ENCODE data around the gene LBX1. TPM values are rescaled to one million over a fixed set of nuclear protein-coding genes. Genes with fewer than 3 reads are reported as not detected.

The LBX1 gene
- polyA plus RNA-seq, 1 donor from 2014 or later: not detected

DNA sequence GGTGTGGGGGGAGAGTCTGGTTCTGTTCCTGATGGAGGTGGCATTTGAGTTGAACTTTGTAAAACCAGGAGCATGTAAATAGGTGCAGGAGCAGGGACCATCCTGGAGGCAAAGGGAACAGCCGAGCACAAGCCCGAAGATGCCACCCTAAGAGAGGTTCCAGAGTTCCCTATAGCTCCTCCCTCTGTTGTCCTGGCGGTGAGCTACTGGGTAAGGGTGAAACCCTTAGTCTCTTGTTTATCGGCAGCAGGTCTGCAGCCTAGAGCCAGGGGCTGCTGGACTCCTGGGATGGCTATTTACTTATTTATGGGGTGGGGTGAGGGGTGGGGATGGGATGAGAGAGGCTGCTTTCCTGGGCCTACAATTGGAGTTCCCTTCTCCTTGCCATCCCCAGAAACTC is 6.5 kb upstream of the LBX1 start:
- Histone ChIP-seq H3K4me2 (ENCODE audit: low read length) (no peak overlapping the region), H3K9me3 (ENCODE audit: low read length) (no peaks in the 10 kb centered on the region), H2AFZ (ENCODE audit: low read depth, low read length) (no peak overlapping the region), H4K20me1 (ENCODE audit: insufficient read depth) (no peaks in the 10 kb centered on the region), H3K4me3 (ENCODE audit: low read length) (no peak overlapping the region), H3K36me3 (ENCODE audit: insufficient read depth, low read length) (no peaks in the 10 kb centered on the region), H3K27me3 (ENCODE audit: insufficient read depth, low read depth, low read length) (peaks cover 100% of the 10 kb centered on the region), H3F3A (ENCODE audit: insufficient read depth, low read length, poor library complexity, severe bottlenecking) (no peaks in the 10 kb centered on the region), H3K79me2 (replicated peaks; ENCODE audit: insufficient read depth, low read length) (no peaks in the 10 kb centered on the region), H3K27ac (ENCODE audit: low read length) (no peak overlapping the region), H3K9me2 (ENCODE audit: insufficient read depth, low read length) (no peaks in the 10 kb centered on the region), H3K9ac (ENCODE audit: low read length) (no peak overlapping the region)
- TF ChIP-seq, protein P1, sequence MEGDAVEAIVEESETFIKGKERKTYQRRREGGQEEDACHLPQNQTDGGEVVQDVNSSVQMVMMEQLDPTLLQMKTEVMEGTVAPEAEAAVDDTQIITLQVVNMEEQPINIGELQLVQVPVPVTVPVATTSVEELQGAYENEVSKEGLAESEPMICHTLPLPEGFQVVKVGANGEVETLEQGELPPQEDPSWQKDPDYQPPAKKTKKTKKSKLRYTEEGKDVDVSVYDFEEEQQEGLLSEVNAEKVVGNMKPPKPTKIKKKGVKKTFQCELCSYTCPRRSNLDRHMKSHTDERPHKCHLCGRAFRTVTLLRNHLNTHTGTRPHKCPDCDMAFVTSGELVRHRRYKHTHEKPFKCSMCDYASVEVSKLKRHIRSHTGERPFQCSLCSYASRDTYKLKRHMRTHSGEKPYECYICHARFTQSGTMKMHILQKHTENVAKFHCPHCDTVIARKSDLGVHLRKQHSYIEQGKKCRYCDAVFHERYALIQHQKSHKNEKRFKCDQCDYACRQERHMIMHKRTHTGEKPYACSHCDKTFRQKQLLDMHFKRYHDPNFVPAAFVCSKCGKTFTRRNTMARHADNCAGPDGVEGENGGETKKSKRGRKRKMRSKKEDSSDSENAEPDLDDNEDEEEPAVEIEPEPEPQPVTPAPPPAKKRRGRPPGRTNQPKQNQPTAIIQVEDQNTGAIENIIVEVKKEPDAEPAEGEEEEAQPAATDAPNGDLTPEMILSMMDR (IDR thresholded peaks at IDR 0.05; ENCODE audit: poor library complexity, severe bottlenecking): no peak
- TF ChIP-seq POLR2AphosphoS5 (IDR thresholded peaks at IDR 0.05) (no peak), EP300 (conservative IDR thresholded peaks at IDR 0.05; ENCODE audit: poor library complexity, severe bottlenecking) (no peak), SMC3 (conservative IDR thresholded peaks at IDR 0.05; ENCODE audit: poor library complexity) (no peak), EZH2 (IDR thresholded peaks at IDR 0.05; ENCODE audit: borderline replicate concordance, insufficient read depth, low read length, poor library complexity, severe bottlenecking) (no peak), RAD21 (conservative IDR thresholded peaks at IDR 0.05) (no peak), MXI1 (conservative IDR thresholded peaks at IDR 0.05; ENCODE audit: poor library complexity, severe bottlenecking) (no peak)

DNA sequence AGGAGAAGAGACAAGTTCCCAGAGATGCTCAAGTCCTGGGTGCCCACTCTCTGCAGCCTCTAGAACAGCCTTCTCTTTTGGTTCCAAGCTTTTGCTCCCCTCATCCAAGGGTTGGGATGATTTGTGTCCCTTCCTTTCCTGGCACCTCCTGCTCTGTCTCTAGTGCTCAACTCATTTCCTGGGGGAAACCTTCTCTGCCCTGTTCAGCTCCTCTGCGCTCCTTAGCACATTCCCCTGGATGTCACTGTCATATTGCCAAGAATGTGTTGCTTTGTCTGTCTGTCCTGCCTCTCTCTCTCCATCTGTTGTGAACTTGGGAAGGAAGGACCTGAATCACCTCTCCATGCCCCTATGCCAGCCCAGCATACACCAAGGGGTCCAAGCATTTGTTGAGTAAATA is 5.1 kb upstream of the LBX1 start:
- TF ChIP-seq TAF1 (IDR thresholded peaks at IDR 0.05; ENCODE audit: low read depth): no peak
- TF ChIP-seq MXI1 (conservative IDR thresholded peaks at IDR 0.05; ENCODE audit: poor library complexity, severe bottlenecking): no peak
- TF ChIP-seq, protein P2, sequence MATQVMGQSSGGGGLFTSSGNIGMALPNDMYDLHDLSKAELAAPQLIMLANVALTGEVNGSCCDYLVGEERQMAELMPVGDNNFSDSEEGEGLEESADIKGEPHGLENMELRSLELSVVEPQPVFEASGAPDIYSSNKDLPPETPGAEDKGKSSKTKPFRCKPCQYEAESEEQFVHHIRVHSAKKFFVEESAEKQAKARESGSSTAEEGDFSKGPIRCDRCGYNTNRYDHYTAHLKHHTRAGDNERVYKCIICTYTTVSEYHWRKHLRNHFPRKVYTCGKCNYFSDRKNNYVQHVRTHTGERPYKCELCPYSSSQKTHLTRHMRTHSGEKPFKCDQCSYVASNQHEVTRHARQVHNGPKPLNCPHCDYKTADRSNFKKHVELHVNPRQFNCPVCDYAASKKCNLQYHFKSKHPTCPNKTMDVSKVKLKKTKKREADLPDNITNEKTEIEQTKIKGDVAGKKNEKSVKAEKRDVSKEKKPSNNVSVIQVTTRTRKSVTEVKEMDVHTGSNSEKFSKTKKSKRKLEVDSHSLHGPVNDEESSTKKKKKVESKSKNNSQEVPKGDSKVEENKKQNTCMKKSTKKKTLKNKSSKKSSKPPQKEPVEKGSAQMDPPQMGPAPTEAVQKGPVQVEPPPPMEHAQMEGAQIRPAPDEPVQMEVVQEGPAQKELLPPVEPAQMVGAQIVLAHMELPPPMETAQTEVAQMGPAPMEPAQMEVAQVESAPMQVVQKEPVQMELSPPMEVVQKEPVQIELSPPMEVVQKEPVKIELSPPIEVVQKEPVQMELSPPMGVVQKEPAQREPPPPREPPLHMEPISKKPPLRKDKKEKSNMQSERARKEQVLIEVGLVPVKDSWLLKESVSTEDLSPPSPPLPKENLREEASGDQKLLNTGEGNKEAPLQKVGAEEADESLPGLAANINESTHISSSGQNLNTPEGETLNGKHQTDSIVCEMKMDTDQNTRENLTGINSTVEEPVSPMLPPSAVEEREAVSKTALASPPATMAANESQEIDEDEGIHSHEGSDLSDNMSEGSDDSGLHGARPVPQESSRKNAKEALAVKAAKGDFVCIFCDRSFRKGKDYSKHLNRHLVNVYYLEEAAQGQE (IDR thresholded peaks at IDR 0.05; ENCODE audit: borderline replicate concordance): no peak
- TF ChIP-seq POLR2AphosphoS5 (IDR thresholded peaks at IDR 0.05): no peak
- TF ChIP-seq EZH2 (IDR thresholded peaks at IDR 0.05; ENCODE audit: borderline replicate concordance, insufficient read depth, low read length, poor library complexity, severe bottlenecking): no peak
- TF ChIP-seq, protein P1 (IDR thresholded peaks at IDR 0.05; ENCODE audit: poor library complexity, severe bottlenecking): no peak
- Histone ChIP-seq H3K9me2 (ENCODE audit: insufficient read depth, low read length) (no peaks in the 10 kb centered on the region), H3K4me3 (ENCODE audit: low read length) (no peak overlapping the region), H3K4me2 (ENCODE audit: low read length) (no peak overlapping the region), H3K27ac (ENCODE audit: low read length) (no peak overlapping the region), H3K79me2 (replicated peaks; ENCODE audit: insufficient read depth, low read length) (no peaks in the 10 kb centered on the region), H3K9me3 (ENCODE audit: low read length) (no peaks in the 10 kb centered on the region), H3K36me3 (ENCODE audit: insufficient read depth, low read length) (no peaks in the 10 kb centered on the region), H3F3A (ENCODE audit: insufficient read depth, low read length, poor library complexity, severe bottlenecking) (no peaks in the 10 kb centered on the region), H2AFZ (ENCODE audit: low read depth, low read length) (no peak overlapping the region), H3K27me3 (ENCODE audit: insufficient read depth, low read depth, low read length) (peaks cover 100% of the 10 kb centered on the region), H4K20me1 (ENCODE audit: insufficient read depth) (no peaks in the 10 kb centered on the region), H3K9ac (ENCODE audit: low read length) (no peak overlapping the region)
